GM11168 (cell line): ENCODE measurements around the gene PRKCG.
"Not testable (repeated sequence)": the region's sequence is repeated elsewhere in the genome, so short reads cannot be mapped to it uniquely, and the experiment has no call there.

Experiments
- in situ Hi-C: fragments of 300-500 bp; cut with MboI; formaldehyde crosslinking; loops from one replicate; pipeline ENCODE4 v1.12.0; 2022; ENCODE audit warnings: low sequenced_read_pairs; ENCODE audit not compliant: unreplicated experiment

The PRKCG gene

GRCh38 chr19:53927739-53928138 lies 45.7 kb downstream of the PRKCG start:
- in situ Hi-C loops, result no loop called here

- in situ Hi-C loops, result no loop called here
Measured at GRCh38 chr19:53936029-53936428, 54.0 kb downstream of the PRKCG start.

GRCh38 chr19:53942001-53942786 lies 60.2 kb downstream of the PRKCG start:
- in situ Hi-C loops, result no loop called here

GRCh38 chr19:53944416-53944815 lies 62.4 kb downstream of the PRKCG start:
- in situ Hi-C loops, result no loop called here

GRCh38 chr19:53944933-53945332 lies 62.9 kb downstream of the PRKCG start:
- in situ Hi-C loops, result no loop called here

GRCh38 chr19:53945441-53945840 lies 63.4 kb downstream of the PRKCG start:
- in situ Hi-C loops, result no loop called here

- in situ Hi-C loops, result no loop called here
Measured at GRCh38 chr19:53945998-53946397, 64.0 kb downstream of the PRKCG start.

- in situ Hi-C loops, result no loop called here
Measured at GRCh38 chr19:53947624-53948023, 65.6 kb downstream of the PRKCG start.

- in situ Hi-C loops, result not testable (repeated sequence)
Measured at GRCh38 chr19:53948611-53949010, 66.6 kb downstream of the PRKCG start.

GRCh38 chr19:53951436-53951835 lies 69.4 kb downstream of the PRKCG start:
- in situ Hi-C loops, result no loop called here

- in situ Hi-C loops, result no loop called here
Measured at GRCh38 chr19:53951947-53952346, 70.0 kb downstream of the PRKCG start.

GRCh38 chr19:53953383-53953782 lies 71.4 kb downstream of the PRKCG start:
- in situ Hi-C loops, result no loop called here
